Jurkat, Clone E6-1 (cell line): ENCODE data around the gene PFAS.

Experiments used
- DNase-seq: peaks from one replicate; pipeline ENCODE4 v3.0.0-alpha.2; 2011; ENCODE audit warnings: low read depth, low spot score
- H3K4me3 ChIP-seq: 2 replicates; pipeline ENCODE4 v1.5.1; 2011; ENCODE audit warnings: mild to moderate bottlenecking, low read length, control low read depth, moderate library complexity

PFAS gene

DNA sequence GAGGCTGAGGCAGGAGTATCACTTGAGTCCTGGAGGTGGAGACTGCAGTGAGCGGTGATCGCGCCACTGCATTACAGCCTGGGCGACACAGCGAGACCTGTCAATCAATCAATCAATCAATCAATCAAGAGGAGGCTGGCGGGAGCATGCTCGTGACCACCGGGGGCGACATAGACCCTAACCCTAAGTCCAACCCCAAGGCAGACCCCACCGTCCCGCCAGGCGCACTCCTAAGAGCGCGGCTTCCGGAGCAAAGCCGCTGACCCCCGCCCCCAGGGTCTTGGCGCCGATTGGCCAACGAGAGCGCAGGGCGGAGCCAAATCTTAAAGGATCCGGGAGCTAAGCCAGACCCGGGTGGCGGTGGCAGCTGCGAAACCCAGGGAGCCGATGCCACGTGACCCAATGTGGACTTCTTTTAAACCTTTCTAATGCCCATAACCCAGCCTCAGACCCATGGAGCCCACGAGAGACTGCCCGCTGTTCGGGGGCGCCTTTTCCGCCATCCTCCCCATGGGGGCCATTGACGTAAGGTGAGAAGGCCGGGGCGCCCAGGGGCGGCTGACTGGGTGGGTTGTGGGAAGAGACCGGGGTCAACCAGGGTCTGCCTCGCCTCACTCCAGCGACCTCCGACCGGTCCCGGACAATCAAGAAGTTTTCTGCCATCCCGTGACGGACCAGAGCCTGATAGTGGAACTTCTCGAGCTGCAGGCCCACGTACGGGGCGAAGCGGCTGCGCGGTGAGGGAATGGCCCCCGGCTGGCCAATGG lies 39.4 kb downstream of the PFAS start, which contains the start of gene RANGRF:
Gene RANGRF, plus strand, starts transcription at position 335 of the 767 bp plus-strand sequence. Its CDS starts 119 bp downstream, at position 454.
- H3K4me3 ChIP-seq = peak within 1 kb of the TSS; percentile 86
- DNase-seq = peak; percentile 78

GRCh38 chr17:8289103-8289397 lies 40.0 kb downstream of the PFAS start:
- DNase-seq = no peak
- H3K4me3 ChIP-seq = peak overlapping the region; percentile 86

- no peak overlapping the region for H3K4me3 ChIP-seq
- DNase-seq = no peak
Measured at GRCh38 chr17:8290043-8290442, 41.0 kb downstream of the PFAS start.

- no peak for DNase-seq
- no peak overlapping the region for H3K4me3 ChIP-seq
Measured at GRCh38 chr17:8292639-8293395, 43.7 kb downstream of the PFAS start.

- H3K4me3 ChIP-seq = peak overlapping the region; percentile 74; the same call in 1 of the 2 replicates
- no peak for DNase-seq
Measured at GRCh38 chr17:8294361-8294760, 45.3 kb downstream of the PFAS start.

- peak overlapping the region; percentile 74 for H3K4me3 ChIP-seq
- no peak for DNase-seq
Measured at GRCh38 chr17:8294814-8295316, 45.8 kb downstream of the PFAS start.

DNA sequence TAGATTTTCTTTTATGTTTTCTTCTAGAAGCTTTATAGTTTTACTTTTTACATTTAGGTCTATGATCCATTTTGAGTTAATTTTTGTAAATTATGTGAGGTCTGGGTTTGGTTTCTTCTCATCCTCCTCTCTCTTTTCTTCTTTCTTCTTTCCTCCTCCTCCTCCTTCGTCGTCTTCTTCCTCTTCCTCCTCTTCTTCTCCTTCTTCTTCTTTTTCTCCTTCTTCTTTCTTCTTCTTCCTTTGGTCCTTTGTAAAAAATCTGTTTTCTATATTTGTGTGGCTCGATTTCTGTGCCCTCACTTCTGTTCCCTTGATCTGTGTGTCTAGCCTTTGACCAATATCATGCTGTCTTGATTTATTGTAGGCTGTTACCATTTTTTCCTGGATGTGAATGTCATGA lies 51.1 kb downstream of the PFAS start:
- H3K4me3 ChIP-seq = no peak overlapping the region
- no peak for DNase-seq

- no peak overlapping the region for H3K4me3 ChIP-seq
- DNase-seq = peak; percentile 60
Measured at GRCh38 chr17:8300627-8301242, 51.6 kb downstream of the PFAS start.

GRCh38 chr17:8310601-8311123 lies 61.6 kb downstream of the PFAS start:
- DNase-seq = no peak

DNA sequence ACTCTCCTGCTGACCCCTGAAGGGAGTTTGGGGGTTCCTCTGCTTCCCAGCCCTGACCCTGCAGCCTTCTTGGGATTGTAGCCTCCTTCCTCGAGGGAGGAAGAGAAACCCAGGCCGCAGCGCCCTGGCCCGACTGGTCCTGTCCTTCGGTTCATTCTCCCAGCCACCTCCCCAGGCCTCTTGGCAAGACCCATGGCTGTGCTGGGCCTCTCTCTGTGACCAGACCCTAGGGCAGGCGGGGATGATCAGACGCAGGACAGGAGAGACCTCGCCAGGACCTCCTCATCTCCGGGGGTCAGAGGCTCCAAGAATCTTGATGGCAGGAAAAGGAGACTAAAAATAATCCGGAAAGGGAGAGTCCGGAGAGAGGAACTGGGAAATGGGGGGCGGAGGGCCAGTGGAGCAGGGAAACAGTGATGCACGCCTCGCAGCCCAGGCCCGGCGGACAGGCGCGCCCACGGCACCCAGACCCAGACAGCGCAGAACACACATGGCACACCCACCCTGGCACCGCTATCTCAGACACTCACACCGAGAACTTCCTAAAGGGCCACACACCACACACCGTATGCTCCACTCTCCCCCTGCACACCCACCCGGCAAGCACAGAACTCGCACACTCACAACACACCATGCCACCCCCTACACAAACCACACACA lies 62.2 kb downstream of the PFAS start:
- DNase-seq = no peak
- H3K4me3 ChIP-seq = no peak overlapping the region

More at GRCh38 chr17:8310601-8311123, 61.6 kb downstream of the PFAS start:
- no peak overlapping the region for H3K4me3 ChIP-seq

DNA sequence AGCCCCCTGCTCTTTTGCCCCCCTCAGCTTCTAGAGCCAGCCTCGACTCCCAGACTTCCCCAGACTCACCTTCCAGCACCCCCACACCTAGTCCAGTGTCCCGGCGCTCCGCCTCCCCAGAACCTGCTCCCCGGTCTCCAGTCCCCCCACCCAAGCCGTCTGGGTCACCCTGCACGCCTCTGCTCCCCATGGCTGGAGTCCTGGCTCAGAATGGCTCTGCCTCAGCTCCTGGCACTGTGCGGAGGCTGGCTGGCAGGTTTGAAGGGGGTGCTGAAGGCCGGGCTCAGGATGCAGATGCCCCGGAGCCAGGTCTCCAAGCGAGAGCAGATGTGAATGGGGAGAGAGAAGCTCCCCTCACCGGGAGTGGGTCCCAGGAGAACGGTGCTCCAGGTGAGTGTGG lies 63.2 kb downstream of the PFAS start:
- DNase-seq = no peak
- no peak overlapping the region for H3K4me3 ChIP-seq

DNA sequence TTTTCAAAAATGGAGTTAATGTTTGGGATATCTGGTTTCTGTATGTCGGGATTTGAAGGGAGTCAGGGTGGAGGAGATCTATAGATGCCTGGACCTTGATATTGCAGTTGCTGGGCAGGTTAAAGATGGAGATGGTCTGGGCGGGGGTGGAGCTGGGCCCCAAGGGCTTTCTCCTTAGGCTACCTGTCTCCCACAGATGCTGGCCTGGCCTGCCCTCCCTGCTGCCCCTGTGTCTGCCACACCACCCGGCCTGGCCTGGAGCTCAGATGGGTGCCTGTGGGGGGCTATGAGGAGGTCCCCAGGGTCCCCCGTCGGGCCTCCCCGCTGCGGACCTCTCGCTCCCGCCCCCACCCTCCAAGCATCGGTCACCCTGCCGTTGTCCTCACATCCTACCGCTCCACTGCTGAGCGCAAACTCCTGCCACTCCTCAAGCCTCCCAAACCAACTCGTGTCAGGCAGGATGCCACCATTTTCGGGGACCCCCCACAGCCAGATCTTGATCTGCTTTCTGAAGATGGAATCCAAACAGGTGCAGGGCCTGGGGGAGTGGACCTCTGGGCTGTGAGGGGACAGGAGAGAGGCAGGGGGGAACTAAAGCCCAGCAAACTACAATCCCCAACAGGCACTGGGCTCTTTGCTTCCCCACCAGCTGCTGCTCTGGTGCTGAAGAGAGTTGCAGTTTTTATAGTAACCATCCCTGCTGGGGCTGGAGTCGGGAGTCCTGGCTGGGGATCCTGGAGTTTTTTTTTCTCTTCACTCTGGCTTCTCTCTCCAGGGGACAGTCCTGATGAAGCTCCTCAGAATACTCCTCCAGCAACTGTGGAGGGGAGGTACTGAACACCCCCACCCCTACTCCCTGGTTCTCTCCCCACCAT lies 63.9 kb downstream of the PFAS start:
- no peak overlapping the region for H3K4me3 ChIP-seq
- no peak for DNase-seq

- H3K4me3 ChIP-seq = no peak overlapping the region
- DNase-seq = no peak
Measured at GRCh38 chr17:8314797-8315763, 66.0 kb downstream of the PFAS start.

- no peak for DNase-seq
- no peak overlapping the region for H3K4me3 ChIP-seq
Measured at GRCh38 chr17:8315764-8316217, 66.7 kb downstream of the PFAS start.

- H3K4me3 ChIP-seq = no peak overlapping the region
- DNase-seq = no peak
Measured at GRCh38 chr17:8318010-8318935, 69.2 kb downstream of the PFAS start.
